Small intestine (tissue), 7 donors: ENCODE data around the gene KRT2. TPM values are rescaled to one million over a fixed set of nuclear protein-coding genes. Genes with fewer than 3 reads are reported as not detected.

ENCODE experiments used
- DNase-seq, 2 donors: peaks; one replicate each; pipeline versions ENCODE4 v3.0.0 to v3.0.0-alpha.2; 2013
- FAIRE-seq: peaks from 2 replicates; lab custom pipeline; 2012; peaks lifted over from hg19 to GRCh38; lab: Jason Lieb, UNC
- H3K27ac ChIP-seq, 3 donors: one replicate each; pipeline ENCODE4 v1.5.1; 2013; ENCODE audit warnings: low read length in 2 of 3, mild to moderate bottlenecking in 2 of 3, control low read depth in 1 of 3, inconsistent platforms in 1 of 3, low read depth in 1 of 3, moderate library complexity in 1 of 3
- H3K27me3 ChIP-seq, 3 donors: one replicate each; pipeline ENCODE4 v1.6.1; 2013; ENCODE audit warnings: low read length in 3 of 3, inconsistent platforms in 1 of 3; ENCODE audit not compliant: control insufficient read depth in 3 of 3, insufficient read depth in 3 of 3
- H3K36me3 ChIP-seq, 3 donors: one replicate each; pipeline ENCODE4 v1.6.1; 2013; ENCODE audit warnings: low read length in 3 of 3, inconsistent platforms in 1 of 3, low read depth in 1 of 3, mild to moderate bottlenecking in 1 of 3, moderate library complexity in 1 of 3; ENCODE audit not compliant: control insufficient read depth in 3 of 3, insufficient read depth in 2 of 3
- H3K4me1 ChIP-seq, 3 donors: one replicate each; pipeline ENCODE4 v1.6.1; 2013; ENCODE audit warnings: low read length in 2 of 3, inconsistent platforms in 1 of 3, low read depth in 1 of 3, mild to moderate bottlenecking in 1 of 3, moderate library complexity in 1 of 3; ENCODE audit not compliant: control insufficient read depth in 3 of 3, insufficient read depth in 2 of 3
- H3K4me3 ChIP-seq, 3 donors: one replicate each; pipeline ENCODE4 v1.5.1; 2013; ENCODE audit warnings: low read length in 3 of 3, control low read depth in 1 of 3, inconsistent platforms in 1 of 3, low read depth in 1 of 3, mild to moderate bottlenecking in 1 of 3, moderate library complexity in 1 of 3
- H3K9me3 ChIP-seq, 2 donors: one replicate each; pipeline ENCODE4 v1.6.1; 2013; ENCODE audit warnings: low read depth in 1 of 2, low read length in 1 of 2; ENCODE audit not compliant: control insufficient read depth in 2 of 2, insufficient read depth in 1 of 2
- whole genome bisulfite sequencing, 3 donors: extraction: QIAGEN DNeasy Blood & Tissue Kit; methylation state at CpG; one replicate each; pipeline ENCODE4 v1.1.7; 2013; 5-methylcytosine and 5-hydroxymethylcytosine counted together
- polyA plus RNA-seq, 4 donors: library from polyadenylated mRNA; stranded (reverse) in 3 of 4; unstranded in 1 of 4; fragments of 200-250 nt in 3 of 4; fragments of 120-200 nt in 1 of 4; gene quantifications; one replicate each; pipeline versions ENCODE4 v1.2.1 to v1.2.3, GENCODE V29; 2013
- donor health status: healthy with polysubstance abuse.
- donor health status: control.
- donor health status: control.
- donor health status: Bipolar disorder and iron deficiency.
- donor health status: healthy.

KRT2 gene
- polyA plus RNA-seq, 4 donors, result 1.1 to 2.2 (median 1.1) TPM; not detected in 1

GRCh38 chr12:52643233-52644077 lies 8.6 kb downstream of the KRT2 start:
- Histone ChIP-seq H3K36me3 (no peaks in the 10 kb centered on the region), H3K27ac (no peak overlapping the region), H3K9me3 (peaks cover 0 to 6% of the 10 kb centered on the region in 2 donors), H3K4me1 (peaks cover 0 to 25% (median 4%) of the 10 kb centered on the region in 3 donors), H3K4me3 (no peak overlapping the region), H3K27me3 (no peaks in the 10 kb centered on the region)
- DNase-seq, result no peak
- FAIRE-seq, result no peak
- WGBS, 3 donors, result 77 to 89% (median 88%) methylated on average over 8 to 10 of the region's 10 CpGs

GRCh38 chr12:52641468-52641867 lies 10.5 kb downstream of the KRT2 start:
- peaks cover 0 to 6% of the 10 kb centered on the region in 2 donors for H3K9me3 ChIP-seq
- 62 to 76% (median 74%) methylated on average over 4 of the region's 4 CpGs for WGBS, 3 donors
- H3K4me3 ChIP-seq, result no peak overlapping the region
- DNase-seq (no peak), FAIRE-seq (no peak)
- peaks cover 0 to 16% (median 0%) of the 10 kb centered on the region in 3 donors for H3K4me1 ChIP-seq
- no peak overlapping the region for H3K27ac ChIP-seq
- no peaks in the 10 kb centered on the region for H3K27me3 ChIP-seq
- H3K36me3 ChIP-seq, result no peaks in the 10 kb centered on the region

GRCh38 chr12:52637299-52637698 lies 14.7 kb downstream of the KRT2 start:
- DNase-seq (no peak), FAIRE-seq (no peak)
- no peaks in the 10 kb centered on the region for H3K27me3 ChIP-seq
- H3K4me1 ChIP-seq, result no peaks in the 10 kb centered on the region
- no peaks in the 10 kb centered on the region for H3K36me3 ChIP-seq
- H3K9me3 ChIP-seq, result no peaks in the 10 kb centered on the region
- no peak overlapping the region for H3K27ac ChIP-seq
- no peak overlapping the region for H3K4me3 ChIP-seq
- WGBS, 3 donors, result 72 to 89% (median 81%) methylated on average over 4 of the region's 4 CpGs

- FAIRE-seq (no peak), DNase-seq (no peak)
- WGBS, 3 donors, result 34 to 54% (median 45%) methylated on average over 5 of the region's 5 CpGs
Measured at GRCh38 chr12:52636592-52637258, 15.3 kb downstream of the KRT2 start.

GRCh38 chr12:52636189-52636588 lies 15.8 kb downstream of the KRT2 start:
- H3K9me3 ChIP-seq, result no peaks in the 10 kb centered on the region
- WGBS, 3 donors, result 39 to 67% (median 42%) methylated on average over 6 of the region's 6 CpGs
- no peaks in the 10 kb centered on the region for H3K36me3 ChIP-seq
- DNase-seq (no peak), FAIRE-seq (no peak)
- H3K27me3 ChIP-seq, result no peaks in the 10 kb centered on the region
- no peaks in the 10 kb centered on the region for H3K4me1 ChIP-seq
- no peak overlapping the region for H3K27ac ChIP-seq
- no peak overlapping the region for H3K4me3 ChIP-seq

More at GRCh38 chr12:52636592-52637258, 15.3 kb downstream of the KRT2 start:
- Histone ChIP-seq H3K27me3 (no peaks in the 10 kb centered on the region), H3K36me3 (no peaks in the 10 kb centered on the region), H3K27ac (no peak overlapping the region), H3K4me1 (no peaks in the 10 kb centered on the region), H3K9me3 (no peaks in the 10 kb centered on the region), H3K4me3 (no peak overlapping the region)

- Histone ChIP-seq H3K27me3 (no peaks in the 10 kb centered on the region), H3K4me3 (no peak overlapping the region), H3K36me3 (no peaks in the 10 kb centered on the region), H3K9me3 (no peaks in the 10 kb centered on the region), H3K27ac (no peak overlapping the region), H3K4me1 (peaks cover 0 to 4% (median 0%) of the 10 kb centered on the region in 3 donors)
- FAIRE-seq, result no peak
- WGBS, 3 donors, result 17 to 53% (median 18%) methylated on average over 7 of the region's 7 CpGs
- DNase-seq, result no peak
Measured at GRCh38 chr12:52634266-52635056, 17.6 kb downstream of the KRT2 start.

GRCh38 chr12:52633383-52633782 lies 18.6 kb downstream of the KRT2 start:
- Histone ChIP-seq H3K36me3 (no peaks in the 10 kb centered on the region), H3K4me1 (peaks cover 0 to 10% (median 0%) of the 10 kb centered on the region in 3 donors), H3K4me3 (no peak overlapping the region), H3K27me3 (no peaks in the 10 kb centered on the region), H3K27ac (no peak overlapping the region), H3K9me3 (no peaks in the 10 kb centered on the region)
- DNase-seq (no peak), FAIRE-seq (no peak)
- WGBS, 3 donors, result 48 to 71% (median 63%) methylated on average over 4 of the region's 4 CpGs

- H3K36me3 ChIP-seq, result no peaks in the 10 kb centered on the region
- WGBS, 3 donors, result 90 to 94% (median 91%) methylated on average over 4 of the region's 4 CpGs
Measured at GRCh38 chr12:52632656-52633055, 19.4 kb downstream of the KRT2 start.

More at GRCh38 chr12:52632656-52633055, 19.4 kb downstream of the KRT2 start:
- Histone ChIP-seq H3K4me3 (no peak overlapping the region), H3K27ac (no peak overlapping the region), H3K9me3 (no peaks in the 10 kb centered on the region), H3K27me3 (no peaks in the 10 kb centered on the region), H3K4me1 (peaks cover 0 to 14% (median under 1%) of the 10 kb centered on the region in 3 donors)
- FAIRE-seq (no peak), DNase-seq (no peak)
